Stimulated activated naive CD4-positive, alpha-beta T cell treated with Interleukin-2 at 50 U/mL for 16 hours (primary cell): ENCODE measurements around the gene MARCHF4.

Experiments used
- DNase-seq: peaks from one replicate; lab custom pipeline; 2025; lab: John Stamatoyannopoulos, UW

MARCHF4 gene

DNA sequence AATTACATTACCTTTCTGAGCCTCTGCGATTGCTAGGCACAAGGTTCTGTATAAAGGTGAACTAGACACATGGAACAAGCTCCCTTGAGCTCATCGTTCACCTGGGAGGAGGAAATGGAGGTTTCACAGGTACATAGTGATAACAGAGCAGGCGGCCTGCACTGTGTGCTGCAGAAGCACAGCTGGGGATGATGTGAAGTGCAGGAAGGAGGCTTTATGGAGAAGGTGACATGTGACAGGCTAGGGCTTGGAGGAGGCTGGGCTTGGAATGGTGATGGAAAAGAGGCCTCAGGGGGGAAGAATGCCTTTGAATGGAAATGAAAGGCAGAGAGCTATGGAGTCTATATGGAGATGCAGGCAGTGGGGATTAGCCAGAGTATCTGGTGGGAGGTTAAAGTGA, 22.9 kb downstream of the MARCHF4 start:
- peak; percentile 6 for DNase-seq

DNA sequence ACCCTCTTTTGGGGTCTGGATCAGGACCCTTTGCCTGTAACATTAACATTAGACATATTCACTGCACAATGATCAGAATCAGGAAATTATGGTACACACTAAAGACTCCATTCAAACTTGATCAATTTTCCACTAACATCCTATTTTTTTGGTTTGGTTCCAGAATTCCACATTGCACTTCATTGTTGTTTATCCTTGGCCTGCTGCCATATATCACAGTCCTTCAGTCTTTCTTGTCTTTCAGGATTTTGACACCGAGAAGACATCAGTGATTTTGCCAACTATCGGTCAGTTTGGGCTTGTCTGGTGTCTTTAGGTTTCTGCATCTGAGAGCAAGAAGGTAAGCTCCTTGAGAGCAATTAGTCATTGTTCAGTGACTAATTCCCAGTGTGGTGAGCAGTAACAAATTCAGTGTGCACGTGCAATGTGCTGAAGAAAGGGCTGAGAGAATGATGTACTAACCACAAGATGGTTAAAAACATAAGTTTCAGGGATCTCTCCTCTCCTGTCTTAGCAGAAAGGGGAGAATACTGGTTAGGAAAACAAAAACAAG, 23.5 kb downstream of the MARCHF4 start:
- no peak for DNase-seq

DNA sequence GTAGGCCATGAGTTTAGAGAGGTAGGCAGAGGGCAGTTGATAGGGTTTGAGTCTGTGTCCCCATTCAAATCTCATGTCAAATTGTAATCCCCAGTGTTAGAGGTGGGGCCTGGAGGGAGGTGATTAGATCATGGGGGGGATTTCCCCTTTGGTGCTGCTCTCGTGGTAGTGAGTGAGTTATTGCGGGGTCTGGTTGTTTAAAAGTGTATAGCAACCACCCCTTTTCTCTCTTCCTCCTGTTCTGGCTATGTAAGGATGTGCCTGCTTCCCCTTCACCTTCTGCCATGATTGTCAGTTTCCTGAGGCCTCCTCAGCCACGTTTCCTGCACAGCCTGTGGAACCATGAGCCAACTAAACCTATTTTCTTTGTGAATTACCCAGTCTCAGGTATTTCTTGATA, 25.5 kb downstream of the MARCHF4 start:
- DNase-seq, result no peak

DNA sequence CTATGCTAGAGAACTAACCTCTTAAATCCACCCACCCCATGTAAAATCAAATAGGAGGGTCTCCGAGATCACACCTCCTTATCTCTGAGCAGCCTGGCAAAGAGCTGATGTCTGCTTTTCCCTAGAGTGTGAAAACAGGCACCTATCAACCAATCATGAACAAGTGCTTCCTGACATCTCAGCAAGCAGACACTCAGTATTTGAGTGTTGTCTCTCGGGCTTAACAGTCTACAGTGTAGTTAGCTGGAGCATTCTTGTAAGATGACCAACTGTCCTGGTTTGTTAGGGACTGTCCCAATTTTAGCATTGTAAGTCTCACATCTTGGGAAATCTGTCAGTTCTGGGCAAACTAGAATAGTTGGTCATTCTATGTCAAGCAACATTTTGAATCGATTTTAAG, 26.4 kb downstream of the MARCHF4 start:
- DNase-seq, result no peak

DNA sequence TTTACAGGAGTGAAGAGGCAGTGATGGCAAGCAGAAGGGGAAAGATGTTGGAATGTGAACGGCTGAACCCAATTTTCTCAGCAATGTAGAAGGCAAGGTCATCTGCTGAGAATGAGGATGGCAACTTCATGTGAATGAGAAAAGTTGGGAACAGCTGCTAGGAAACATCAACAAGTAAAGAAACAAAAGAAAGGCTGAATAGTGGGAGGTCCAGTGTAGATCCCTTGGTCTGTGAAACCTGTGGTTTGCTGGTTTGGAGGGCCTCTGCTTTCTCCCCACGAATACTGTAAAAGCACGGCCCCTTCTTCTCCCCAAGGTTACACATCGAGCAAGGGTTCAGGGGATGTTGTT, 27.4 kb downstream of the MARCHF4 start:
- no peak for DNase-seq

DNA sequence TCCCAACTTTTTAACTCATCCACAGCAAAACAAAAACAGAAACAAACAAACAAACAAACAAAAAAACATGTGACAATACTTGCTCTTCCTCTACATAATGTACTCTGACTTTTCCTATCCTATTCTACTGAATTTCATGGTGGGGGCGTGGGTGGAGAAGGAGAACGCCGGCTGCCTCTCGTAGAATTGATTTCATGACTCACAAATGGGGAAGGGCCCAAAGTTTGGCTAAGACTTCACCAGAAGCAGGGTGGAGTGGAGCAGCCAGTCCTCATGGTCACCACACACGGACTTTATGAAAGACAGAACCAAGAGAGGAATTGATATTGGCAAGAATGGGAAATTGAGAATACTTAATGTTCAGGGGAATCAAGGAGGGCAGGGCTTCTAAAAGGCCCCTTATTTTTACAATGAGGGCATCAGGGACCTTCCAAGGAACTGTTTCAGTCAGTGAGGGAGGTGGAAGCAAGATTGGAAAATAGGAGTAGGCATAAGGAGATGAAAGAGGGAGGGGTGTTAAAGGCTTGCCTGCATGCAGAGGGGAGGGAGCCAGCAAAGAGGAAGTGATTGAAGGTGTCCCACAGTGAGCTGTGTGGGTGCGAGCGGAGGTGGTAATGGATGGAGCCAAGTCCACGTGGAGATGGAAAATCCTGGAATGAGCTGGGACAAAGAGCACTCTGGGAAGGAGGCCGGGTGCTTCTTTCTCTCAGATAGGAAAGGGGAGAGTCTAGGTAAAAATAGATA, 27.9 kb downstream of the MARCHF4 start:
- DNase-seq, result no peak

DNA sequence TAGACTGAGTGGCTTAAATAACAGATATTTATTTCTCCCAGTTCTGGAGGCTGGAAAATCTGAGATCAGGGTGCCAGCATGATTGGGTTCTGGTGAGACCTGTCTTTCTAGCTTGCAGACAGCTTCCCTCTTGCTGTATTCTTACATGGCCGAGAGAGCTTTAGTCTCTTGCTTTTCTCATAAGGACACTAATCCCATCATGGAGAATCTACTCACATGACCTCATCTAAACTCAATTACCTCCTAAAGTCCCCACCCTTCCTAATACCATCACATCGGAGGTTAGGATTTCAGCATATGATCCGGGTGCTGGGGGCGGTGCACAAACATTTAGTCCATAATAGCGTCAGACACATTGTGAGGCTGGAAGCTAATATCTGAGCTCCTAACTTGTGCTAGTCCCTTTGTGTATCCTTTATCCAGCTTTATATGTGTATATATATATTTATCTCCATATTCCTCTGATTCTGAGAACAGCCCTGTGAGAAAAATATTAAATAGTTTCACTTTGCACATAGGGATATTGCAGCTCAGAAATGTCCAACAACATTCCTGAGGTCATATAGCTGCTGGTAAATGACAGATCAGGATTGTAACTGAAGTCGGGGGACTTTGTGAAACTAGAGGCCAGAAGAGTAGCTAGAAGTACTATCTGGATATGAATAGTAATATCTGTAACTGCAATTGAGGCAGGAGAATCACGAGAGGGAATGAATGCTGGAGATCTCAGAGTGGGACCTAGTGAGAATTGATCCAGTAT, 28.9 kb downstream of the MARCHF4 start:
- no peak for DNase-seq

DNA sequence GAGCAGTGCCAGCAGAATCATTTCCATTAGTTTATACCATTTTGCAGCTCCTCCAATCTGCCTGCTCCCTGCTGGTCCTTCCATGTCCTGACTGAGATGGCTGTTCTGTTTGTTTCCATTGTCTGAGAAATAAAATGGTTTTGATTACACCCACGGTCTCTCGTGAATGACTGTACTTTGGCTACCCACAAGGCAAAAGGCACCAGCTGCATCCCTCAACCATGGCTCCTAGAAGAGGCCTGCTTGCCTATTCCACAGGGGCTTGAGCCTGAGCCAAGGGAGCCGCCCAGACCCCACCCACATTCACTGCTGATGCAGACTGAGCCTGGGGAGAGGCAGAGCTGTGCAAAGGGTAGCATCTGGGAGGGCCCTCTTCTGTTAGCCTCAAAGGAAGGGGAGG, 31.2 kb downstream of the MARCHF4 start:
- DNase-seq, result no peak

DNA sequence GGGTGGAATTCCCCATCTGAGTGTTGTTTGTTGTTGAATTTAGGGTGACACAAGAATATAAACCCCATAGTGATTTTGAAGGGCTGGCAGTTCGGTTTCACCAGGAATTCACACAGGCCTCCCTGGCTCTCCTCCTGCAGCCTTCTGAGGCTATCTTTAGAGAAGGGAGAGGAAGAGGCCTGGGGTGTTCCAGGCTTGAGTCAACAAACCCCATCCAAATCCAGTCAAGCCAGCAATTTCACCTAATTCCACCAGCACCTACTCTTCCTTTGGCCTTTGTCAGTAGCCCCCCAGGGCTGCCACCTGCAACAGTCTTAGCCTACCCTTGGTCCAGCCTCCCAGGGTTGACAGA, 32.0 kb downstream of the MARCHF4 start:
- no peak for DNase-seq

DNA sequence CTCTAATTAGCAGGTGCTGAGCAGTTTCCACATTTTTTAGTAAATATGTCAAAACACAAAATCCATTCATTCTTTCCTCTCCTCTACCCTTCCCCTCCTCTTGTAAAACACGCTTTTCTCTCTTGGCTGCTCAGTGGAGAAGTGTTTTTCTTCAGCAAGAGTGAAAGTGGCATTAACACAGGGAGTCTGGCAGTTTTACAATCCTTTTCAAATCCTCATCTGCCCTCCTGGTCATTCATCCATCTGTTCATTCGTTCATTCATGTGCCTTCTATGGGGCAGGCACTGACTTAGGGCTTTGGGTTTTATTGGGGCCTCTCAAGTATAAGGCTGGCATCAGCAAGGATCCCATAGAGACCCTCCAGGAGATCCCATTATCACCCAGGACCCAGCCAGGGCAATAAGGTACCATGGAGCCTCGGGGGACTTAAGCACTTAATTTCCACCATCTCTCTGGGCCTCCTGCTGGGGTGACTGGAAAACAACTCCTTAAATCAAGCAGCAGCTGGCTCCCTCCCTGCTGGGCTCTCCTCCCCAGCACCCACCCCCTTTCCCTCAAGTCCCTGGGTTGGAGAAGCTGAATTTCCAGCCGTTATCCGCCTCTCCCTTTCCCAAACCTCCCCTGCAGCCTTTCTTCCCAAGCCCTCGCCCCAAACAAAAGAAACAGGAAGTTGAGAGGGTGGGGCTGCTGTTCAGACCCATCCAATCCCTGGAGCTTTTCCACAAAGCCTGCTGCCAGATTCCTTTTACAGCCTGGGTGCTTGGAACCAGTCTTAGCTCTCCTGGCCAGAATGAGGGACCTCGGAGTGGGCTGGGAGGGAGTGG, 32.6 kb downstream of the MARCHF4 start:
- DNase-seq, result no peak

DNA sequence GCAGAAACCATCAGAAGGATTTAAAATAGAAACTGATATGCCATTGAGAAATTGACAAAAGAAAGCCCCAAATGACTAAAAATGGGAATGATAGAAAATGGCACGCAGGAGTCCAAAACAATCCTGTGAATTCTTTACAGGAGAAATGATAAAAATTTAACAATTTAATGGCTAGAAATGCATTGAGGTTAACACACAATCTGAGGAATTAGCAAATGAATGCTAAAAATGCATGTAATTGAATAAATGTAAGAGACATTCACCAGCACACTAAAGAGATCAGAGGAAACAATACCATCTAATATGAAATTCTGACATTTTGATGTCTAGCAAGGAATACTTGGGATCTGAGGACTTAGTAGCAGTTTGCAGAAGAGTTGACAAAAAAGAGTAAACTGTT, 37.0 kb downstream of the MARCHF4 start:
- DNase-seq, result no peak

DNA sequence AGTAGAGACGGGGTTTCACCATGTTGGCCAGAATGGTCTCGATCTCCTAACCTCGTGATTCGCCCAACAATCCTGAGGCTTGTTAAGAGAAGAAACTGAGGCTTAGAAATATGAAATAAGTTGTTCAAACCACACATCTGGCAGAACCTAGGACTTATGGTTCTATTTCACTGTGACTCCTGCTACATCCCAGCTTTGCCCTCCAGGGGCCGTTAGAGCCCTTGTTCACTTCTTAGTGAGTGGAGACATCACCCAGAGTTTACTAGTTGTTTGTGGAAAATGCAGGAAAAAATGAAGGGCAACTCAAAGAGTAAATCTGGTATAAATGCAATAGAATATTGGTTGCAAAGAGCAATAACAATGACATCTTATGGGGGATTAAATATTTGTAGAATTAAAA, 43.9 kb downstream of the MARCHF4 start:
- no peak for DNase-seq

DNA sequence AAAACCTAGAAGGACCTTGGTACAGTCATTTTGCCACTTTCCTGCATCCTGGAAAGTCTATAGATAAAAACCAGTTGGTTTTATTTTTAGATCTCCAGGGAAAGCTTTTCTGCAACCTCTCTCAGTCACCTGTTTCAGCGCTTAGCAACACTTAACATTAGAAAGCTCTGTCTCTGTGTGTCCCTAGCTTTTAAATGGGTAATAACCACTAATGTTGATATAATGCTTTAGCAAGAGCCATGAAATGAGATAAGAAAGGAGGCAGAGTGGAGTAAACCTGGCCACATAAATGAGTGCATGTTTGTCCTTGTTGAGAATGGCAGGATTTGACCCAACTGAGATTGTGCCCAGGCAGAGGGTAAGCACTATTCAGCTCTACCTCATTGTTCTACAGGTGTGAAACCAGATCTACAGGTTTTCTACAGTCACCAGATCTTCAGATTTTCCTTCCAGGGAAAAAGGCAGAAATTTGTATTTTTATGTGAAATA, 44.8 kb downstream of the MARCHF4 start:
- no peak for DNase-seq
